ENCODE results near the gene FOXI3.
"Not testable (repeated sequence)": the region's sequence is repeated elsewhere in the genome, so short reads cannot be mapped to it uniquely, and the experiment has no call there.

Gene FOXI3

DNA sequence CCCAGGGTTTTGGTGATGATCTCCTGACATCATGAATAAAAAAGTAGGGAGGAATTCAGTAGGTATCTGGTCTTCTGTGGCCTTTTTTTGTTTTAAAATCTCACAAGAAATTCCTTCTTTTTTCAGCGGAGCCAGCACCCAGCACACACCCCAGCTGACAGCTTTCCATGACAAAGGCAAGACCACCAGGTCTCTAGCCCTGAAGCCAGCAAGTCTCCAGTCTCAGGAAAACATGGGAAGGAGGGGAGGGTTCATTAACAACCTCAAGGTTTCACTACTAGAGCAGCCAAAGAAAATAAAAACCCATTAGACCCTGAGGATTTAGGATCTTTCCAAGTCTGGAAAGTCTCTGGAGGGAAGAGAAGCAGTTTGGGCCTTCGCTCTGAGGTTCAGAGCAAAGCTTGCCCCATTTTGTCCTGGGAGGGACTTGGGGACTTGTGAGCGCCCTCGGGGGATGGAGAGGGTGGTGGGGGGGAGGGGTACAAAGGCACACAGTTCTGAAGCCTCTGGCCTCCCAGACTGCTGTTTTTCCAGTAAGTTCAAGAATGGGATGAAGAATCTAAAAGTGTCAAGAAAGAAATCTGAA lies 9.0 kb downstream of the FOXI3 start:
- intact Hi-C loops (cut with DNase I) = no loop called here
- DNase-seq = no peak

DNA sequence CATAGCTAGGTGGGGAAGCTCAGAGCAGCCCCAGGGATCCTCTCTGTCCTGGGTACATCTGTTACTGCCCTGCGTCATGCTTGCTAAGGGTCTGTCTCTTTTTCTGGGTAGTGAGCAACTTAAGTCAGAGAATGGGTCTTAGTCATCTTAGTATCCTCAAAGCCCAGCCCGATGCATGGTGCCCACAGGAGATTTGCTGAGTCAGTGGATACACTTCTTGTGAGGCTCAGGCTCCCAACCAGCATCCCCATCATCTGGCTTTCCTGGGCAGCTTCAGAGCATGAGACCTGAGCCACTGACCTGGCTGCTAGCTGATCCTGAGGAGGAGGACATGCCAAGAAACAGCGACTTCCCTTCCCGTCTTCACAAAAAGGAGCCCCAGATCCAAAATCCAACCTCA lies 10.0 kb downstream of the FOXI3 start:
- intact Hi-C loops (cut with DNase I) = no loop called here
- DNase-seq = no peak

DNA sequence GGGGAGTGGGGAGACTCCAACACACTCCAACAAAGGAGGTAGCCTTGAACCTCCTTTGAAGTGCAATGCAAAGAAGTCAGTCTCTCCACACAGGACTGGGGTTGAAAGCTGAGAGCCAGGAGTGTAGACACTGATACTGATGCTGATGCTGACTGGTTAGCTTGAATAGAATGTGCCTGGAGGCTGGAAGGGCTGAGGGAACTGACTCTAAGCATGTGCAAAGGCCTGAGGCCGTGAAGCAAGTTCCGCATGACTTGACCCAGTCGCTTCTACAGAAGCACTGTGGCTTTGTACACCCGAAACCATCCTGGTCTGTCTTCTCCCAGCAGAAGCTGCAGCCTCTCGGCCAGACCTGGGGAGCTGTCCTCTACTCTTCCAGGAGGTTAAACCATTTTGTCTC lies 10.4 kb downstream of the FOXI3 start:
- intact Hi-C loops (cut with DNase I) = no loop called here
- DNase-seq = no peak

DNA sequence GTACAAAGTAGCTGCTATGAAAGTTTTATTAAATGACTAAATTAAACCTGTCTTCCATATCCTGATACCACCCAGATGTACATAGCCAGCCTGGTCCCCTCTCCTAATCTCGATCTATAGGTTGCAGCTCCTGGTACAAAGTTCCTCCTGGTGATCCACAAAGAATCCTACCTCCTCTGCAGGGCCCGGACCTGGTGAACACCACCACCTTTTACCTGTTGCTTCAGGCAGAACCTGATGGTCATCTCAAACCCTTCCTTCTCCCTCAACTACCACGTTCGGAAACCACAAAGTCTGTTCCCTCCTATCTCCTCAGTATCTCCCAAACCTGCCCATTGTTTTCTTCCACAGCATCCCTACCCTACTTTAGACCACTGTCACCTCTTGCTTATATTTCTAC lies 15.5 kb downstream of the FOXI3 start:
- intact Hi-C loops (cut with DNase I) = no loop called here

DNA sequence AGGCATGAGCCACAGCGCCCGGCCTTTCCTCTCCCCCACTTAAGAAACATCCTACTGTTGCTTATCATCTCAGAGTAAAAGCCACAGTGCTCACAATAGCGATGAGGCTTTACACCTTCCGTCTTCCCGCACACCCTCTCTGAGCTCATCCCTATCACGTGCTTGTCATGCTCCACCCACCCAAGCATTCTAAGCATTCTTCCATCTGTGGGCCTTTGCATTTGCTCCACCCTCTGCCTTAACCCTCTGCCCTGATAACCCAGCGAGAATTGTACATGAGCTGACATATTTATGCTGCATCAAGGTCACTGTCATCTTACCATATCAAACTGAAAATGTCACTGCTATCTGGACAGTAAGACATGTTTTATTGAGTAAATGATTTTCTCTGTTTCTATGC lies 22.6 kb downstream of the FOXI3 start:
- DNase-seq = no peak
- intact Hi-C loops (cut with DNase I) = no loop called here

More for the DNA sequence above, 15.5 kb downstream of the FOXI3 start:
- no peak for DNase-seq

DNA sequence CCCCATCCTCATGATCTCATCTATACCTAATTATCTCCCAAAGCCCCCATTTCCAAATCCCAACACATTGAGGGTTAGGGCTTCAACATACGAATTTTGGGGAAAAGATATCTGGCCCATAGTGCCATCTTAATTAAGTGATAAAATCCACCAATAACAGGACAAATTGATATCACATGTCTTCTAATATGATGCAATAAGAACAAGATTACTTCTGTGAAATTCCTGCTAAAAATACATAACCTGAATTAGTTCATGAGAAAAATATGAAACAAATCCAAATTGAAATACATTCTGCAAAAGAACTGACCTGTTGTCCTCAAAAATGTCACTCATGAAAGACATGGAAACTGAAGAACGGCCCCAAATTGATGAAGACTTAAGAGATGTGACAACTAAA lies 28.8 kb downstream of the FOXI3 start:
- intact Hi-C loops (cut with DNase I) = no loop called here
- DNase-seq = no peak

DNA sequence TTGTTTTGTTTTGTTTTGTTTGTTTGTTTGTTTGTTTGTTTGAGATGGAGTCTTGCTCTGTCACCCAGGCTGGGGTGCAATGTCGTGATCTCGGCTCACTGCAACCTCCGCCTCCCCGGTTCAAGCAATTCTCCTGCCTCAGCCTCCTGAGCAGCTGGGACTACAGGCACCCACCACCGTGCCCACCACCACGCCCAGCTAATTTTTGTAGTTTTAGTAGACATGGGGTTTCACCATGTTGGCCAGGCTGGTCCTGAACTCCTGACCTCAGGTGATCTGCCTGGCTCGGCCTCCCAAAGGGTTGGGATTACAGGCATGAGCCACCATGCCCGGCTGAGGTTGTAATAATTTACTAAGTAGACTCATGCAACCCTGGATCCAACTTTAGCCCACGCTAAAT lies 33.4 kb downstream of the FOXI3 start:
- DNase-seq; intact Hi-C loops (cut with DNase I): not testable (repeated sequence)

DNA sequence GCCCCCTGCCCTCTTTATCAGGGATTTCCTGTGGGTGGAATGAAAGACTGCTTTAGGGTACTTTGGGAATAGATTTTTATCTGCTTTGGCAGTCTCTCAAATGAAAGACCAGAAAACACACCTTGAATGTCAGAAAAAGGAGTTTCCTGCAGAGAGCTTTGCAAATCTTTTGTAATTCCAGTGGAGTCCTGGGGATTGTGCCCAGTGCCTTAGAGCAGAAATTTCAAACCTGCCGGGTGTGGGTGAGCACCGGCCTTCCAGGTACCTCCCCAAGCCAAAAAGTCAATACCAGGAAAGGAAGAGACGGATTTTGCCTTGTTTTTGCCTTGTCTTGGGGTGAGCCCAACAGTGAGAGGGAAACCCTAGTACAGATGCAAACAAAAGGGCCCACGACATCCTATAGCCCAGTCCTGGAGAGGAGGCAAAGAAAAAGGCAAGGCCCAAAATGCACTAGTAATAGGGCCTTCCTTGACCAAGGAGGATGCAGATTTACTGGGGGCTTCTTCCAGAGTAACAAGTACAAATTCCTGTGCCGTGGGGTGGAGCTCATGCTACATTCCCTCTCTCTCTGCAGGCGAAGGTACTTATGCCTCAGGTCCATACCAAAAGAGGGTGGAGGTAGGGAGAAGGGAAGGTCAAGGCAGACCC lies 36.4 kb downstream of the FOXI3 start:
- intact Hi-C loops (cut with DNase I) = no loop called here

DNA sequence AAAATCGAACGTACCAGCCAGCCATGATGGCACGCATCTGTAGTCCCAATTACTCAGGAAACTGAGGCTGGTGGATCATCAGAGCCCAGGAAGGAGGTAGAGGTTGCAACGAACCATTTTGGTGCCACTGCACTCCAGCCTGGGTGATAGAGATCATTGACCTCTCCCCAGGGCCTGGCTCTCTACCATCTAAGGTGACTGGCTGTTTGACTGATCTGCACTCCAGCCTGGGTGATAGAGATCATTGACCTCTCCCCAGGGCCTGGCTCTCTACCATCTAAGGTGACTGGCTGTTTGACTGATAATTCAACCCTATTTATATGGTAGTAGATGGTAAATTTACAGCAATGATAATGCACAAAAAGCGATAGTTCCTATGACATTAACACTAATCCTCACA lies 43.6 kb downstream of the FOXI3 start:
- intact Hi-C loops (cut with DNase I); DNase-seq: not testable (repeated sequence)

More for the DNA sequence above, 36.4 kb downstream of the FOXI3 start:
- DNase-seq = no peak

DNA sequence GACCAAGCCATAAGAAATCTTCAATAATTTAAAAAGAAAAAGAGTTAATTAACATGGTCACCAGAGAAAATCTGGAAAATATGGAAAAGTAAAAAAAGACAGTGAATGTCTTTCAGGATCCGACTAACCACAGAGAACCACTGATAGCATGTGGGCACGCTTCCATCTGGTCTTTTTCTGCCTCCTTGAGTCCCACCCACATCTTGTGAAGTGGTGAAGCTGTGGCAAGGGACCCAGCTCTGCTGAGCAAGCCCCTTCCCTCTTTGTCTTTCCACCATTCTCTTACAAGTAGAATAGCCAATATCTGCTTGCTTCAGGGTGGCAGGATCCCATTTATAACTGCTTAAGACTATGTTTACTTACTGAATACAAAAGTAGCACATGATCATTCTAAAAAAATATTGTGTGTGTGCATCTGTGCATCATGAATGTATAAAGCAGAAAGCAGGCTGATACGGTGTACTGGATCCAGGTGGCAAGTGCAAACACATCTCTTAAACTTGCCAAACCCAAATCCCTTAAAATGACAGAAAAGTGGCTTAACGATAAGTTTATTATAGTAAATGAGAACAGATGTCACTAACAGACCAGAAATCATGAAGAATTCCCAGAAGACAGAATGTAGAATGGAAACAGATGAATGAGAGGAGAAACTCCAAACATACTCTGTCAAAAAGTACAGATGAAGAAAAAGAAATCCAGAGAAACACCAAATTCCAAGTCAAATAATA lies 52.3 kb downstream of the FOXI3 start:
- intact Hi-C loops (cut with DNase I) = no loop called here
- no peak for DNase-seq

DNA sequence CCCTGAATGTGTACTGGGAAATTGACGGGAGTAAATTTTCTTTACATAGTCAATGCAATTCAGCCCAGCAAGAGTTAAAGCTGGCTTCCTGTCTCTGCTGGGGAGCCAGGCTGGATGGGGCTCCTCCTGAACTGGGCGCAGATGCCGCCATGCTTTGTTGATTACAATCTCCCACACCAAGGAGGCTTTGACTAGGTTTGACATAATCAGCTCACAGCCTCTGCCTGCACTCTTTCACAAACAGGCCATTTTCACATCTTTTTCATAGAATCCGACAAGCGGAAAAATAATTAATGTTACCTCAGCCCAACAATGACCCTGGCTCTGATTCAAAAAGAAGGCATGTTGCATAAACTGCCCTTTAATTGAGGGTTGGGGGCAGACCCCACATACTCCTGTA lies 54.3 kb downstream of the FOXI3 start:
- intact Hi-C loops (cut with DNase I) = no loop called here
- DNase-seq = no peak
